Type B pancreatic cell (in vitro differentiated cells): ENCODE measurements around the gene HSPD1. TPM values are rescaled to one million over a fixed set of nuclear protein-coding genes. Genes with fewer than 3 reads are reported as not detected.

Source experiments
- DNase-seq: peaks from one replicate; pipeline ENCODE4 v3.0.0; 2021; ENCODE audit warnings: mixed read lengths; ENCODE audit not compliant: unreplicated experiment; ENCODE audit errors: extremely low spot score
- H3K27ac Mint-ChIP-seq: 2 replicates; pipeline ENCODE4 v1.8.0; 2021; ENCODE audit warnings: mild to moderate bottlenecking, mixed read lengths
- H3K27me3 Mint-ChIP-seq: 2 replicates; pipeline ENCODE4 v1.8.0; 2021; ENCODE audit warnings: mixed read lengths
- H3K36me3 Mint-ChIP-seq: 2 replicates; pipeline ENCODE4 v1.8.0; 2021; ENCODE audit warnings: mixed read lengths
- H3K4me1 Mint-ChIP-seq: one replicate; pipeline ENCODE4 v1.8.0; 2021; ENCODE audit warnings: mixed read lengths; ENCODE audit not compliant: unreplicated experiment
- H3K4me3 Mint-ChIP-seq: 2 replicates; pipeline ENCODE4 v1.8.0; 2021; ENCODE audit warnings: mild to moderate bottlenecking, mixed read lengths
- H3K9me3 Mint-ChIP-seq: 2 replicates; pipeline ENCODE4 v1.8.0; 2021; ENCODE audit warnings: mixed read lengths
- total RNA-seq: library from RNA; stranded (reverse); gene quantifications from 2 replicates; pipeline ENCODE4 v1.2.1, GENCODE V29; 2021; ENCODE audit warnings: low replicate concordance
- TF ChIP-seq, protein P1 (sequence below): fragments of 200-600 bp; sonication (generic); conservative IDR thresholded peaks from 2 replicates; pipeline ENCODE4 v1.5.0; 2021; ENCODE audit warnings: antibody characterized with exemption, mild to moderate bottlenecking

The HSPD1 gene
- total RNA-seq, 1 donor from 2014 or later = 473 TPM

DNA sequence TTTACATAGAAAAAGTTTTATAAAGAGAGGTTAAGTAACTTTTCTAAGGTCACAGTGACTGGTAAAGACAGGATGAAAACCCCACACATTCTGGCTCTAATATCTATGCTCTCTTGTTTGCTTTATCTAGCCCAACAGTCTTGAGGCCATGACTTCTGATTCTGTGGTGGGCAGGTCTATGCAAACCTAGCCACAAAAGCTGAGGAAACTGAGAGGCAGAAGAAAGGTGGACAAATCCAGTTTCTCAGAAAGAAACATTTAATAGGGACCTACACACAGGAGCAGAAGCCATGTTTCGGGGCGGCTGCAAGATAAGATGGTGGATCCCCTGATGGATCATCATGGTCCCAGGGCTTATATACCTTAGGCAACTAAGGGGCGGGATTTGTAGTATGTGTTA is 21.8 kb downstream of the HSPD1 start:
- no peak for DNase-seq
- Mint-ChIP-seq H3K4me1 (no peaks in the 10 kb centered on the region), H3K9me3 (no peaks in the 10 kb centered on the region), H3K4me3 (no peak overlapping the region), H3K36me3 (peaks cover 10% of the 10 kb centered on the region), H3K27ac (no peak overlapping the region), H3K27me3 (no peaks in the 10 kb centered on the region)
- TF ChIP-seq, protein P1, sequence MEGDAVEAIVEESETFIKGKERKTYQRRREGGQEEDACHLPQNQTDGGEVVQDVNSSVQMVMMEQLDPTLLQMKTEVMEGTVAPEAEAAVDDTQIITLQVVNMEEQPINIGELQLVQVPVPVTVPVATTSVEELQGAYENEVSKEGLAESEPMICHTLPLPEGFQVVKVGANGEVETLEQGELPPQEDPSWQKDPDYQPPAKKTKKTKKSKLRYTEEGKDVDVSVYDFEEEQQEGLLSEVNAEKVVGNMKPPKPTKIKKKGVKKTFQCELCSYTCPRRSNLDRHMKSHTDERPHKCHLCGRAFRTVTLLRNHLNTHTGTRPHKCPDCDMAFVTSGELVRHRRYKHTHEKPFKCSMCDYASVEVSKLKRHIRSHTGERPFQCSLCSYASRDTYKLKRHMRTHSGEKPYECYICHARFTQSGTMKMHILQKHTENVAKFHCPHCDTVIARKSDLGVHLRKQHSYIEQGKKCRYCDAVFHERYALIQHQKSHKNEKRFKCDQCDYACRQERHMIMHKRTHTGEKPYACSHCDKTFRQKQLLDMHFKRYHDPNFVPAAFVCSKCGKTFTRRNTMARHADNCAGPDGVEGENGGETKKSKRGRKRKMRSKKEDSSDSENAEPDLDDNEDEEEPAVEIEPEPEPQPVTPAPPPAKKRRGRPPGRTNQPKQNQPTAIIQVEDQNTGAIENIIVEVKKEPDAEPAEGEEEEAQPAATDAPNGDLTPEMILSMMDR = no peak

DNA sequence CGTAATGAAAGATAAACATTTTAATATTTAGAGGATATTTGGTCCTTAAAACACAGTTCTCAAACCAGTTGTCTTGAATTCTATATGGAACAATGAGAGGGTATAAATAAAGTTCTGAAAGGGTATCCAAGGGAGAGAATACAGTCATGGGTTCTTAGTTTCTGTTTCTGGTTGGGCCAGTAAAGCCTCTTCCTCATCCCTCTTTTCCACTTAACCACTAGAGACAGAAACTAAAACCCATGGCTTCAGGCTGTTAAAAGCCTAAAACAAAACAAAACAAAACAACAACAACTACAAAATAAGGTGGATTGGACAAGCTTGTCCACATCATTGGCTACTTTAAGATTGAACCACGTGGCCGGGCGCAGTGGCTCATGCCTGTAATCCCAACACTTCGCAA is 27.5 kb downstream of the HSPD1 start:
- H3K36me3 Mint-ChIP-seq = peaks cover 4% of the 10 kb centered on the region
- no peaks in the 10 kb centered on the region for H3K27me3 Mint-ChIP-seq
- H3K9me3 Mint-ChIP-seq = no peaks in the 10 kb centered on the region
- no peak overlapping the region for H3K27ac Mint-ChIP-seq
- H3K4me1 Mint-ChIP-seq = no peaks in the 10 kb centered on the region
- no peak overlapping the region for H3K4me3 Mint-ChIP-seq
- DNase-seq = no peak
- TF ChIP-seq, protein P1 = no peak

DNA sequence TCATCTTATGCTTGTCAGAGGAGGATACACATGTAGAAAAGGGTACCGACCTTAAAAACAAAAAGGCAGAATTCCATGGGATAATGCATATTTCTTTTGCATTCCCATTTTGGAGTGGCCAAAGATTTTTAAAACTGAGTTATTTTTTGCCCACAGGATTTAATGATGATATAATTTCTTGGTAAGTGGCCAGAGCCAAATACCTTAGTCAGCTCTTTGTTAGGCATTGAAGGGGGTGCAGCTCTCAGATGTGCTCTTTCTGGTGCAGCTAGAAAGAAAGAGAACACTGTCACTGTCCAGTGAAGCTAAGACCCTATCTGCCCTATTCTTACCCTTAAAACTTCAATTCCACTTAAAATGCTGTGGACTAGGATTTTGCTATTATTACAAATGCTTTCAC is 35.5 kb downstream of the HSPD1 start:
- no peak for DNase-seq
- Mint-ChIP-seq H3K9me3 (no peaks in the 10 kb centered on the region), H3K36me3 (peaks cover 8% of the 10 kb centered on the region), H3K27me3 (no peaks in the 10 kb centered on the region), H3K27ac (no peak overlapping the region), H3K4me1 (no peaks in the 10 kb centered on the region), H3K4me3 (no peak overlapping the region)
- TF ChIP-seq, protein P1 = no peak

DNA sequence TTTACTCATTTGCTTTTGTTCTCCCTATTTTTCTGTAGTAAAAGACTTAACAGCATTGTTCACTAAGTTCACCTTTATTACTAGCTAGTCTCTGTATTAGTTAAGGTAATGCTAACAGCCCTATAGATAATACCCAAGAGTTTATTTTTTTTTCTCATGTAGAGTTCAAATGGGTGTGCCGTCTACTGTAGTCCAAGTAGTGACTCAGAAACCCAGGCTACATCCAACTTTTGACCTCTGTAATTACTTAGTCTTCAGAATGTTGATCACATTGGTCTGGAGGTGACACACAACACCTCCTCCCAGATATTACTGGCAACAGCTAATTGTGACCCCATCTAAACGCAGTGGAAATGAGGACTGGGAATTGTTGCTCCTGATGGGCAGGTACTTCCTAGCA is 38.6 kb downstream of the HSPD1 start:
- Mint-ChIP-seq H3K9me3 (no peaks in the 10 kb centered on the region), H3K4me3 (no peak overlapping the region), H3K4me1 (no peaks in the 10 kb centered on the region), H3K27me3 (no peaks in the 10 kb centered on the region), H3K36me3 (peaks cover 4% of the 10 kb centered on the region), H3K27ac (peak overlapping the region; percentile 46)
- no peak for DNase-seq
- TF ChIP-seq, protein P1 = no peak

DNA sequence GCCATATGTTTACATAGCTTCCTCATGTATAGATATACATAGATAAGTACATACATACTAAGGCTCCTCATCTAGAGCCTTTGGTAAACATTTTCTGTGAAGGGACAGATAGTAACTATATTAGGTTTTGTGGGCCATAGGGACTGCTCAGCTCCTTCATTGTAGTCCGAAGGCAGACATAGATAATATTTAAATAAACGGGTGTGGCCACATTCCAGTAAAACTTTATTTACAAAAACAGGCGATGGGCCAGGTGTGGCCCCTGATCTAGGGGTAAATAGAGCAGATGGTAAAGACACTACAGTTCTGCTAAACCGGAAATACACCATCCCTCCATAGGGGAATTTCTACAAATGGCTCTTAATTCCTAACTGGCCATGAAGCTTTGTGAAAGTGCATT is 39.0 kb downstream of the HSPD1 start:
- TF ChIP-seq, protein P1 = no peak
- Mint-ChIP-seq H3K4me3 (no peak overlapping the region), H3K36me3 (peaks cover 4% of the 10 kb centered on the region), H3K27me3 (no peaks in the 10 kb centered on the region), H3K27ac (peak overlapping the region; percentile 46), H3K4me1 (no peaks in the 10 kb centered on the region), H3K9me3 (no peaks in the 10 kb centered on the region)
- DNase-seq = no peak

DNA sequence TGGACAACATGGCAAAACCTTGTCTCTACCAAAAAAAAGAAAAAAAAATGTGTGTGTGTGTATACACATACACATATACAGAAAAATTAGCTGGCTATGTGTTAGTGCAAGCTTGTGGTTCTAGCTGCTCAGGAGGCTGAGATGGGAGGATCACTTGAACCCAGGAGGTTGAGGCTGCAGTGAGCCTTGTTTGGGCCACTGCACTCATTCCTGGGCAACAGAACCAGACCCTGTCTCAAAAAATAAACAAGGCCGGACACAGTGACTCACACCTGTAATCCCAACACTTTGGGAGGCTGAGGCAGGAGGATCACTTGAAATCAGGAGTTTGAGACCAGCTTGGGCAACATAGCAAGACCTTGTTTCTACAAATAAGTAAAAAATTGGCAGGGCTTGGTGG is 44.2 kb downstream of the HSPD1 start:
- Mint-ChIP-seq H3K9me3 (no peaks in the 10 kb centered on the region), H3K36me3 (no peaks in the 10 kb centered on the region), H3K27me3 (no peaks in the 10 kb centered on the region), H3K4me3 (peak overlapping the region; percentile 46), H3K27ac (peak overlapping the region; percentile 18), H3K4me1 (peaks cover 15% of the 10 kb centered on the region)
- no peak for DNase-seq
- TF ChIP-seq, protein P1 = no peak
